Mesendoderm (in vitro differentiated cells): ENCODE results near the gene PHF11.
A peak's percentile ranks its signal among the peaks of the same experiment; 100 is the strongest.

Experiments
- DNase-seq: peaks from one replicate; pipeline ENCODE4 v3.0.0; 2013
- H2AK5ac ChIP-seq: 2 replicates; pipeline ENCODE4 v1.6.1; 2013; ENCODE audit warnings: low read length, inconsistent platforms
- H2BK120ac ChIP-seq: 2 replicates; pipeline ENCODE4 v1.6.1; 2013; ENCODE audit warnings: low read depth, mild to moderate bottlenecking, low read length, moderate library complexity, mixed read lengths
- H2BK15ac ChIP-seq: replicated peaks from 2 replicates; pipeline ENCODE4 v1.6.1; 2013; ENCODE audit warnings: low read depth, mild to moderate bottlenecking, moderate library complexity
- H2BK5ac ChIP-seq: 2 replicates; pipeline ENCODE4 v1.6.1; 2013; ENCODE audit warnings: low read length, inconsistent platforms
- H3K18ac ChIP-seq: 2 replicates; pipeline ENCODE4 v1.6.1; 2013; ENCODE audit warnings: mild to moderate bottlenecking, low read length, mixed read lengths
- H3K23ac ChIP-seq: one replicate; pipeline ENCODE4 v1.6.1; 2013; ENCODE audit warnings: low read length
- H3K27ac ChIP-seq: 2 replicates; pipeline ENCODE4 v1.5.1; 2013; ENCODE audit warnings: low read depth, mild to moderate bottlenecking, inconsistent platforms, low read length, moderate library complexity
- H3K27me3 ChIP-seq: 2 replicates; pipeline ENCODE4 v1.6.1; 2013; ENCODE audit warnings: low read length, control low read depth, mild to moderate bottlenecking, inconsistent platforms; ENCODE audit not compliant: insufficient read depth, poor library complexity
- H3K36me3 ChIP-seq: 2 replicates; pipeline ENCODE4 v1.6.1; 2013; ENCODE audit warnings: low read length, inconsistent platforms; ENCODE audit not compliant: control insufficient read depth, insufficient read depth
- H3K4ac ChIP-seq: one replicate; pipeline ENCODE4 v1.6.1; 2013; ENCODE audit warnings: low read depth, mild to moderate bottlenecking, low read length, moderate library complexity
- H3K4me1 ChIP-seq: 2 replicates; pipeline ENCODE4 v1.6.1; 2013; ENCODE audit warnings: low read depth, low read length, inconsistent platforms; ENCODE audit not compliant: control insufficient read depth
- H3K4me2 ChIP-seq: 2 replicates; pipeline ENCODE4 v1.6.1; 2013; ENCODE audit warnings: low read length
- H3K4me3 ChIP-seq: 2 replicates; pipeline ENCODE4 v1.5.1; 2013; ENCODE audit warnings: mild to moderate bottlenecking, low read length
- H3K56ac ChIP-seq: one replicate; pipeline ENCODE4 v1.6.1; 2013; ENCODE audit warnings: low read length
- H3K79me1 ChIP-seq: 2 replicates; pipeline ENCODE4 v1.6.1; 2013; ENCODE audit warnings: low read length, inconsistent platforms
- H3K79me2 ChIP-seq: 2 replicates; pipeline ENCODE4 v1.6.1; 2013; ENCODE audit warnings: mild to moderate bottlenecking, low read length; ENCODE audit not compliant: control insufficient read depth, insufficient read depth
- H3K9ac ChIP-seq: 2 replicates; pipeline ENCODE4 v1.6.1; 2013; ENCODE audit warnings: low read length, inconsistent platforms
- H4K5ac ChIP-seq: one replicate; pipeline ENCODE4 v1.6.1; 2013; ENCODE audit warnings: low read length
- H4K8ac ChIP-seq: one replicate; pipeline ENCODE4 v1.6.1; 2013; ENCODE audit warnings: low read depth, mild to moderate bottlenecking, control low read depth, low read length, moderate library complexity
- WGBS: extraction: QIAGEN DNeasy Blood & Tissue Kit; methylation state at CpG from one replicate; pipeline ENCODE4 v1.1.7; 2013; ENCODE audit warnings: low lambda C conversion rate, missing lambda C conversion rate; ENCODE audit not compliant: insufficient coverage; ENCODE audit errors: extremely low coverage; 5-methylcytosine and 5-hydroxymethylcytosine counted together

Gene PHF11

GRCh38 chr13:49502954-49503353 is 7.2 kb downstream of the PHF11 start:
- Histone ChIP-seq H3K79me2 (no peaks in the 10 kb centered on the region), H2BK120ac (no peak overlapping the region), H2BK15ac (no peak overlapping the region), H3K18ac (no peak overlapping the region), H3K36me3 (no peaks in the 10 kb centered on the region), H3K4ac (no peak overlapping the region), H3K27ac (no peak overlapping the region), H3K79me1 (no peaks in the 10 kb centered on the region), H3K4me2 (no peak overlapping the region), H3K9ac (no peak overlapping the region), H2BK5ac (no peak overlapping the region), H3K56ac (no peak overlapping the region), H3K23ac (no peak overlapping the region), H4K8ac (no peak overlapping the region), H3K4me1 (no peaks in the 10 kb centered on the region), H3K27me3 (no peaks in the 10 kb centered on the region), H3K4me3 (no peak overlapping the region), H2AK5ac (no peak overlapping the region), H4K5ac (no peak overlapping the region)
- WGBS: no CpG with 5 or more reads among the region's 9 CpGs
- no peak for DNase-seq

- Histone ChIP-seq H3K18ac (no peak overlapping the region), H3K4ac (no peak overlapping the region), H3K23ac (no peak overlapping the region), H3K36me3 (no peaks in the 10 kb centered on the region), H3K4me2 (no peak overlapping the region), H3K56ac (no peak overlapping the region), H2BK5ac (no peak overlapping the region), H2AK5ac (no peak overlapping the region), H3K9ac (no peak overlapping the region), H4K8ac (no peak overlapping the region), H3K79me2 (no peaks in the 10 kb centered on the region), H2BK120ac (no peak overlapping the region), H3K4me1 (no peaks in the 10 kb centered on the region), H4K5ac (no peak overlapping the region), H3K79me1 (no peaks in the 10 kb centered on the region), H3K27me3 (no peaks in the 10 kb centered on the region), H3K27ac (no peak overlapping the region), H3K4me3 (no peak overlapping the region), H2BK15ac (no peak overlapping the region)
- no CpG with 5 or more reads among the region's 3 CpGs for WGBS
- DNase-seq: no peak
These were observed 8.2 kb downstream of the PHF11 start for GRCh38 chr13:49503951-49504350.

- Histone ChIP-seq H3K4me1 (no peaks in the 10 kb centered on the region), H3K4me2 (no peak overlapping the region), H3K27ac (no peak overlapping the region), H4K8ac (no peak overlapping the region), H3K18ac (no peak overlapping the region), H3K9ac (no peak overlapping the region), H3K4ac (no peak overlapping the region), H3K23ac (no peak overlapping the region), H3K79me2 (no peaks in the 10 kb centered on the region), H3K27me3 (no peaks in the 10 kb centered on the region), H3K79me1 (no peaks in the 10 kb centered on the region), H2BK15ac (no peak overlapping the region), H4K5ac (no peak overlapping the region), H3K4me3 (no peak overlapping the region), H2AK5ac (no peak overlapping the region), H3K56ac (no peak overlapping the region), H2BK120ac (no peak overlapping the region), H2BK5ac (no peak overlapping the region), H3K36me3 (no peaks in the 10 kb centered on the region)
- no peak for DNase-seq
- no CpG with 5 or more reads among the region's 2 CpGs for WGBS
These were observed 16.8 kb downstream of the PHF11 start for GRCh38 chr13:49512578-49512977.

- WGBS: no CpG with 5 or more reads among the region's 5 CpGs
These were observed 20.7 kb downstream of the PHF11 start for GRCh38 chr13:49516467-49516866.

GRCh38 chr13:49517461-49517860 is 21.7 kb downstream of the PHF11 start:
- no peak overlapping the region for H3K56ac ChIP-seq
- H4K5ac ChIP-seq: no peak overlapping the region
- H3K27ac ChIP-seq: no peak overlapping the region
- H2AK5ac ChIP-seq: no peak overlapping the region
- peak; percentile 44 for DNase-seq
- no peak overlapping the region for H3K9ac ChIP-seq
- H3K4me2 ChIP-seq: no peak overlapping the region
- H2BK15ac ChIP-seq: no peak overlapping the region
- H3K79me2 ChIP-seq: no peaks in the 10 kb centered on the region
- H2BK120ac ChIP-seq: no peak overlapping the region
- no peak overlapping the region for H3K4ac ChIP-seq
- H4K8ac ChIP-seq: no peak overlapping the region
- H3K36me3 ChIP-seq: no peaks in the 10 kb centered on the region
- no peak overlapping the region for H3K4me3 ChIP-seq
- no peak overlapping the region for H3K23ac ChIP-seq
- no peak overlapping the region for H3K18ac ChIP-seq
- H3K27me3 ChIP-seq: no peaks in the 10 kb centered on the region
- WGBS: no CpG with 5 or more reads among the region's 6 CpGs
- H3K4me1 ChIP-seq: no peaks in the 10 kb centered on the region
- H3K79me1 ChIP-seq: no peaks in the 10 kb centered on the region
- no peak overlapping the region for H2BK5ac ChIP-seq

More at GRCh38 chr13:49516467-49516866, 20.7 kb downstream of the PHF11 start:
- Histone ChIP-seq H3K4ac (no peak overlapping the region), H3K18ac (no peak overlapping the region), H3K79me2 (no peaks in the 10 kb centered on the region), H2BK15ac (no peak overlapping the region), H2AK5ac (no peak overlapping the region), H3K23ac (no peak overlapping the region), H3K56ac (no peak overlapping the region), H3K27me3 (no peaks in the 10 kb centered on the region), H3K79me1 (no peaks in the 10 kb centered on the region), H3K4me2 (no peak overlapping the region), H3K27ac (no peak overlapping the region), H3K9ac (no peak overlapping the region), H3K4me1 (no peaks in the 10 kb centered on the region), H4K8ac (no peak overlapping the region), H2BK5ac (no peak overlapping the region), H4K5ac (no peak overlapping the region), H3K4me3 (no peak overlapping the region), H3K36me3 (no peaks in the 10 kb centered on the region), H2BK120ac (no peak overlapping the region)
- DNase-seq: no peak

- no peaks in the 10 kb centered on the region for H3K36me3 ChIP-seq
- no peak for DNase-seq
These were observed 25.5 kb downstream of the PHF11 start for GRCh38 chr13:49521224-49521623.

More at GRCh38 chr13:49521224-49521623, 25.5 kb downstream of the PHF11 start:
- Histone ChIP-seq H2BK15ac (no peak overlapping the region), H3K27me3 (no peaks in the 10 kb centered on the region), H2BK120ac (no peak overlapping the region), H3K56ac (no peak overlapping the region), H3K79me2 (no peaks in the 10 kb centered on the region), H3K4ac (no peak overlapping the region), H3K4me3 (no peak overlapping the region), H4K5ac (no peak overlapping the region), H3K27ac (no peak overlapping the region), H2BK5ac (no peak overlapping the region), H3K18ac (no peak overlapping the region), H3K4me2 (no peak overlapping the region), H4K8ac (no peak overlapping the region), H3K23ac (no peak overlapping the region), H3K4me1 (no peaks in the 10 kb centered on the region), H3K9ac (no peak overlapping the region), H3K79me1 (no peaks in the 10 kb centered on the region), H2AK5ac (no peak overlapping the region)
- no CpG with 5 or more reads among the region's 4 CpGs for WGBS
